D721Med (cell line): Measurements from ENCODE around the gene GRB7.

Source experiments
- DNase-seq: peaks from one replicate; pipeline ENCODE4 v3.0.0; 2011; ENCODE audit warnings: low spot score; ENCODE audit not compliant: insufficient read length
- FAIRE-seq: peaks from 2 replicates; lab custom pipeline; 2011; peaks lifted over from hg19 to GRCh38; lab: Jason Lieb, UNC
- TF ChIP-seq, protein P1 (sequence below): IDR thresholded peaks from 2 replicates; pipeline ENCODE4 v1.5.1; 2012; ENCODE audit warnings: mild to moderate bottlenecking, control low read depth; ENCODE audit not compliant: insufficient read depth; ENCODE audit errors: missing control alignments

The GRB7 gene

GRCh38 chr17:39751016-39751543, 13.3 kb downstream of the GRB7 start:
- no peak for FAIRE-seq

GRCh38 chr17:39751637-39752036, 13.9 kb downstream of the GRB7 start:
- DNase-seq (no peak), FAIRE-seq (no peak)
- TF ChIP-seq, protein P1, sequence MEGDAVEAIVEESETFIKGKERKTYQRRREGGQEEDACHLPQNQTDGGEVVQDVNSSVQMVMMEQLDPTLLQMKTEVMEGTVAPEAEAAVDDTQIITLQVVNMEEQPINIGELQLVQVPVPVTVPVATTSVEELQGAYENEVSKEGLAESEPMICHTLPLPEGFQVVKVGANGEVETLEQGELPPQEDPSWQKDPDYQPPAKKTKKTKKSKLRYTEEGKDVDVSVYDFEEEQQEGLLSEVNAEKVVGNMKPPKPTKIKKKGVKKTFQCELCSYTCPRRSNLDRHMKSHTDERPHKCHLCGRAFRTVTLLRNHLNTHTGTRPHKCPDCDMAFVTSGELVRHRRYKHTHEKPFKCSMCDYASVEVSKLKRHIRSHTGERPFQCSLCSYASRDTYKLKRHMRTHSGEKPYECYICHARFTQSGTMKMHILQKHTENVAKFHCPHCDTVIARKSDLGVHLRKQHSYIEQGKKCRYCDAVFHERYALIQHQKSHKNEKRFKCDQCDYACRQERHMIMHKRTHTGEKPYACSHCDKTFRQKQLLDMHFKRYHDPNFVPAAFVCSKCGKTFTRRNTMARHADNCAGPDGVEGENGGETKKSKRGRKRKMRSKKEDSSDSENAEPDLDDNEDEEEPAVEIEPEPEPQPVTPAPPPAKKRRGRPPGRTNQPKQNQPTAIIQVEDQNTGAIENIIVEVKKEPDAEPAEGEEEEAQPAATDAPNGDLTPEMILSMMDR = no peak

More at GRCh38 chr17:39751016-39751543, 13.3 kb downstream of the GRB7 start:
- DNase-seq = no peak
- TF ChIP-seq, protein P1 = no peak

DNA sequence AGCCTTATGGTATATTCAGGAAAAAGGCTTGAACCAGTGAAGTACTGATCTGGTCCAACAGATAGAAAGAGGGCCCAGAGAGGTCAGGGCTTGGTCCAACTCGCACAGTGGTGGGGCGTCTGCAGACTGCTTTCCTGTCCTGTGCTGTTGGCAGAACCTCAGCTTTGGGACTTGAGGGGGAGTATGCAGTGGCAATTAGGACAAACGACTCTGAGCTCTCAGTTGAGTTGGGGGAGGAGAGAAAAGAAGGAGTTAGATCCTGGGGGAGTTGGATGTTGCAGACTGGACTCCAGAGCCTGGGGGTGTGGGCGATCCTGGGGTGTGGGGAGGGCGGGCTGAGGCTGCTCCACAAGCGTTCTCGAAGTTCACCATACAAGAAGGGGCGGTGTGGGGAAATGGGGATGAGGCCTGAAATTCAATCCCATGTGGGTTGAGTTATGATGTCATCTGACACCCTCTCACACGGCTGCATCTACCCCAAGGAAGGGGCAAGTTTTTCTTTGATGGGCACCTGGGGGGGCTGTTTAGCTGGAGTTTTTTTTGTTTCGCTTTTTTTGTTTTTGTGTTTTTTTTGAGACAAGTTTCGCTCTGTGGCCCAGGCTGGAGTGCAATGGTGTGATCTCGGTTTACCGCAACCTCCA, 14.6 kb downstream of the GRB7 start:
- TF ChIP-seq, protein P1 = no peak
- DNase-seq (no peak), FAIRE-seq (no peak)

DNA sequence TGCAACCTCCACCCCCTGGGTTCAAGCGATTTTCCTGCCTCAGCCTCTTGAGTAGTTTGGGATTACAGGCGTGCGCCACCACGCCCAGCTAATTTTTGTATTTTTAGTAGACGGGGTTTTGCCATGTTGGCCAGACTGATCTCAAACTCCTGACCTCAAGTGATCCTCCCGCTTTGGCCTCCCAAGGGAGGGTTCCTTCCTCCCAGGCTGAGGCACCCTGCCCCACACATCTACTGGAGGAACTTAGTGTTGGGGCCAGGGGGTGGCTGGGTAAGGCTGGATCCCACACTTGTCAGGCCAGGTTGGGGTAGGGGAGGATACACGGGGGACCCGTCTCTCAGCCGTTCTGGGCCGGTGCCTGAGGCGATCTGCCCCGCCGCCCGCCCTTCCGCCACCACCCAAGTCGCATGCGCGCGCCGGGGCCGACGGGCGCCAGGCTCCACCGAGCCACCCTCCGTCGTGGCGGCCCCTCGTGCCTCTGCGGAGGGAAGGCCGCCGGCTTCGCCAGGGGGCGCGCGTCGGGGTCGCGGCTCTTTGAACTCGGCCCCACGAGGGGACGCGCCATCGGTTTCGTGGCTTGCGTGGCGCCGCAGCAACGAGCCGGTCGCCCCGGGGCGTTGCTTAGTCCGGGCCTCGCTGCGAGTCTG, 15.9 kb downstream of the GRB7 start:
- FAIRE-seq = no peak
- TF ChIP-seq, protein P1 = peak; percentile 41
- DNase-seq = peak; percentile 61

DNA sequence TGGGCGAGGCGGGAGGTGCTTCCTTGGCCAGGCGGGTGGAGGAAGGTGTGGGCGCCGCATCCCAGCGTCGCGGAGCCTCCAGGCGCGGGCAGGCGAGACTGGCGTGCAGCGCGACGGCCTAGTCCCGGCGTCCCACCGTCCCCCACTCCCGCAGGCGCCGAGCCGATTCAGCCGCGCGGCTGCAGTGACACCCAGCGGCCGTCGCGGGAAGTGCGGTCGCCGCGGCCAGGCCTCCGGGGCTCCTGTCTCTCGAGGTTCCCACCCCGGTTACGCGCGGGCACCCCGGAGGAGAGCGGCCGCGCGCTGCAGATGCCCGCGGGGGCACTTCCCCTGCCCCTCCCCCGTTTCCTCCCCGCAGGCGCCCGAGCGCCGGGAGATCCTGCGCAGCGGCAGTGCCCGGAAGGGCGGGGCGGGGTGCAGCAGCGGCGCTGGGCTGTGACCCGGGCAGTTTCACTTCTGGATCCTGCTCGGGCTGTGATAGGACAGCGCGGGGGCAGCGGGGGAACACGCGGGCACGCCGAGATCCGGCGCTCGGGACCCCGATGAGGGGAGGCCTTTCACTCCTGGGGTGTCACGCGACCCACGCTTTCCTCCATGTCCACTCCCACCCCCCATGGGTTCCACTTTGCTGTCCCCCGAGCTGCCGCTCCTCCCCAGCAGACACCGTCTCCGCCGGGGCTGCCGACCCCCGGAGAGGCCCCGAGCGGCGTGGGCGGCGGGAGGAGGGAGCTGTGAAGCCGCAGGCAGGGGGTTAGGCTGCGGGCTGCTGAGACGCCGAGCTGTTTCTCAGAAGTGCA, 16.6 kb downstream of the GRB7 start:
- DNase-seq (peak; percentile 94), FAIRE-seq (no peak)
- TF ChIP-seq, protein P1 = peak; percentile 93

DNA sequence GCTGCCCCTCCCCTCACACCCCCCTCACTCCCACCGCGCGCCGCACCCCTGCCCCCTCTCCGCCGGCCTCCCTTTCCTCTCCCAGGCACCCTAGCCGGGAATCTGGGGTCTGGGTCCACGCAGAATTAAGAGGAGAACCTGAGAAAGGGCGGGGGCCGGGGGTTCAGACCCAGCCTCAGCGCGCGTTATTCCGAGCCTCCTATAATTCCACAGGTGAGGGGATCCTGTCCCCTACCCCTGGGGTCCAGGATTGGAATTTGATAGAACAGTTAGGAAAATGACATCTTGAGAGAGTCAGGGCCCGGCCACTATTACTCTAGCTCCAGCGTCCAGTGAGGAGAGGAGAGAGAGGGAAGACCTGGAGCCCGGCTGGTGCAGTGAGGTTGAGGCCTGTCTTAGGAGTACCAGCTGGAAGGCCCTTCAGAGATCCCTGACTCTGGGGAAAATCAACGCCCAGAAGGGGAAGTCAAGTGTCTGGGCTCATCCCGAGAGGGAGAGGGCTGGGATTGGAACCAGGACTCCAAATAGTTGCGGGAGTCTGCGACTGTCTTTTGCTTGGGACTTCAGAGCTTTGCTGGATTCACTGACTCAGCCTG, 17.3 kb downstream of the GRB7 start:
- TF ChIP-seq, protein P1 = no peak
- FAIRE-seq (no peak), DNase-seq (no peak)
